ENCODE results near the gene ZFP36L1. TPM values are rescaled to one million over a fixed set of nuclear protein-coding genes. Genes with fewer than 3 reads are reported as not detected.

ZFP36L1 gene
- polyA plus RNA-seq, 1 donor from 2014 or later = 0.48 TPM

- H3K9ac ChIP-seq (ENCODE audit: low read length) = no peak overlapping the region
- H3K27me3 ChIP-seq (ENCODE audit: insufficient read depth, low read depth, low read length) = no peaks in the 10 kb centered on the region
- no peak overlapping the region for H3K4me2 ChIP-seq (ENCODE audit: low read length)
- no peak for TF ChIP-seq RAD21 (conservative IDR thresholded peaks at IDR 0.05)
- no peak for TF ChIP-seq EZH2 (IDR thresholded peaks at IDR 0.05; ENCODE audit: borderline replicate concordance, insufficient read depth, low read length, poor library complexity, severe bottlenecking)
- no peak for TF ChIP-seq REST (IDR thresholded peaks at IDR 0.05; ENCODE audit: borderline replicate concordance)
- TF ChIP-seq CTCF (IDR thresholded peaks at IDR 0.05; ENCODE audit: poor library complexity, severe bottlenecking) = no peak
- TF ChIP-seq MXI1 (conservative IDR thresholded peaks at IDR 0.05; ENCODE audit: poor library complexity, severe bottlenecking) = no peak
- no peak for TF ChIP-seq SMC3 (conservative IDR thresholded peaks at IDR 0.05; ENCODE audit: poor library complexity)
- TF ChIP-seq EP300 (conservative IDR thresholded peaks at IDR 0.05; ENCODE audit: poor library complexity, severe bottlenecking) = no peak
- no peak for TF ChIP-seq TAF1 (IDR thresholded peaks at IDR 0.05; ENCODE audit: low read depth)
- TF ChIP-seq POLR2AphosphoS5 (IDR thresholded peaks at IDR 0.05) = no peak
- no peaks in the 10 kb centered on the region for H3K36me3 ChIP-seq (ENCODE audit: insufficient read depth, low read length)
- no peak overlapping the region for H3K27ac ChIP-seq (ENCODE audit: low read length)
- no peaks in the 10 kb centered on the region for H4K20me1 ChIP-seq (ENCODE audit: insufficient read depth)
- no peak overlapping the region for H3K4me3 ChIP-seq (ENCODE audit: low read length)
- H2AFZ ChIP-seq (ENCODE audit: low read depth, low read length) = no peak overlapping the region
- no peaks in the 10 kb centered on the region for H3K79me2 ChIP-seq (replicated peaks; ENCODE audit: insufficient read depth, low read length)
- no peaks in the 10 kb centered on the region for H3K9me3 ChIP-seq (ENCODE audit: low read length)
- no peaks in the 10 kb centered on the region for H3K9me2 ChIP-seq (ENCODE audit: insufficient read depth, low read length)
- H3F3A ChIP-seq (ENCODE audit: insufficient read depth, low read length, poor library complexity, severe bottlenecking) = no peaks in the 10 kb centered on the region
Measured at GRCh38 chr14:68781161-68782021, 11.5 kb downstream of the ZFP36L1 start.

- Histone ChIP-seq H3F3A (ENCODE audit: insufficient read depth, low read length, poor library complexity, severe bottlenecking) (no peaks in the 10 kb centered on the region), H4K20me1 (ENCODE audit: insufficient read depth) (no peaks in the 10 kb centered on the region), H3K4me3 (ENCODE audit: low read length) (no peak overlapping the region), H3K27ac (ENCODE audit: low read length) (no peak overlapping the region), H3K9me3 (ENCODE audit: low read length) (no peaks in the 10 kb centered on the region), H3K4me2 (ENCODE audit: low read length) (no peak overlapping the region), H2AFZ (ENCODE audit: low read depth, low read length) (no peak overlapping the region), H3K36me3 (ENCODE audit: insufficient read depth, low read length) (no peaks in the 10 kb centered on the region), H3K79me2 (replicated peaks; ENCODE audit: insufficient read depth, low read length) (no peaks in the 10 kb centered on the region), H3K9me2 (ENCODE audit: insufficient read depth, low read length) (no peaks in the 10 kb centered on the region), H3K27me3 (ENCODE audit: insufficient read depth, low read depth, low read length) (no peaks in the 10 kb centered on the region), H3K9ac (ENCODE audit: low read length) (no peak overlapping the region)
- TF ChIP-seq EZH2 (IDR thresholded peaks at IDR 0.05; ENCODE audit: borderline replicate concordance, insufficient read depth, low read length, poor library complexity, severe bottlenecking) (no peak), TAF1 (IDR thresholded peaks at IDR 0.05; ENCODE audit: low read depth) (no peak), REST (IDR thresholded peaks at IDR 0.05; ENCODE audit: borderline replicate concordance) (no peak), EP300 (conservative IDR thresholded peaks at IDR 0.05; ENCODE audit: poor library complexity, severe bottlenecking) (no peak), SMC3 (conservative IDR thresholded peaks at IDR 0.05; ENCODE audit: poor library complexity) (no peak), POLR2AphosphoS5 (IDR thresholded peaks at IDR 0.05) (no peak), RAD21 (conservative IDR thresholded peaks at IDR 0.05) (no peak), MXI1 (conservative IDR thresholded peaks at IDR 0.05; ENCODE audit: poor library complexity, severe bottlenecking) (no peak), CTCF (IDR thresholded peaks at IDR 0.05; ENCODE audit: poor library complexity, severe bottlenecking) (no peak)
Measured at GRCh38 chr14:68780358-68781160, 12.3 kb downstream of the ZFP36L1 start.

All from neural cell (in vitro differentiated cells).